Thyroid gland (tissue), 4 donors: ENCODE measurements around the gene MMP24. TPM values are rescaled to one million over a fixed set of nuclear protein-coding genes. Genes with fewer than 3 reads are reported as not detected.
"Not testable (repeated sequence)": the region's sequence is repeated elsewhere in the genome, so short reads cannot be mapped to it uniquely, and the experiment has no call there.

Source experiments
- DNase-seq, 2 donors: peaks; one replicate each; pipeline ENCODE4 v3.0.0-alpha.2; 2019
- H3K27ac ChIP-seq, 3 donors: fragments of 200-600 bp; sonication (generic); 1 replicate in 2 of 3; 2 replicates in 1 of 3; pipeline ENCODE4 v1.5.1; 2016 to 2019; ENCODE audit warnings: mild to moderate bottlenecking in 1 of 3, moderate library complexity in 1 of 3
- H3K27me3 ChIP-seq: fragments of 200-600 bp; sonication (generic); one replicate; pipeline ENCODE4 v1.5.1; 2019
- H3K36me3 ChIP-seq, 2 donors: fragments of 200-600 bp; sonication (generic); one replicate each; pipeline ENCODE4 v1.5.1; 2016 to 2019
- H3K4me1 ChIP-seq, 2 donors: fragments of 200-600 bp; sonication (generic); one replicate each; pipeline ENCODE4 v1.5.1; 2017 to 2019
- H3K4me3 ChIP-seq, 3 donors: fragments of 200-600 bp; sonication (generic); replicated peaks in 1 of 3; 1 replicate in 2 of 3; 2 replicates in 1 of 3; pipeline ENCODE4 v1.5.1; 2016; ENCODE audit warnings: mild to moderate bottlenecking in 1 of 3
- H3K9me3 ChIP-seq: fragments of 200-600 bp; sonication (generic); one replicate; pipeline ENCODE4 v1.5.1; 2017
- POLR2A ChIP-seq, 2 donors: fragments of 450-650 bp; IDR thresholded peaks; one replicate each; pipeline ENCODE4 v1.6.1; 2017; ENCODE audit warnings: antibody characterized with exemption in 2 of 2, mild to moderate bottlenecking in 2 of 2, moderate library complexity in 1 of 2
- WGBS, 2 donors: methylation state at CpG; one replicate each; pipeline ENCODE4 v1.1.5; 2017; 5-methylcytosine and 5-hydroxymethylcytosine counted together
- intact Hi-C: fragments of 100-400 bp; cut with DNase I; formaldehyde crosslinking; loops from one replicate; pipeline ENCODE4 v1.15.1; 2023
- total RNA-seq, 4 donors: library from RNA; depleted of rRNA; stranded (reverse); fragments of >200 nt; gene quantifications; one replicate each; pipeline ENCODE4 v1.2.3, GENCODE V29; 2016
- TF ChIP-seq, protein P1 (sequence below), 6 experiments: fragments of 200-600 bp in 3 of 6; fragments of 450-650 bp in 3 of 6; sonication (generic) in 3 of 6; IDR thresholded peaks; one replicate each; pipeline ENCODE4 v1.5.1; 2016 to 2019; ENCODE audit warnings: antibody characterized with exemption in 6 of 6, mild to moderate bottlenecking in 2 of 6, inconsistent platforms in 1 of 6, moderate library complexity in 1 of 6

Gene MMP24
- total RNA-seq, 4 donors from 2014 or later = 0.67 to 1.6 (median 0.92) TPM

DNA sequence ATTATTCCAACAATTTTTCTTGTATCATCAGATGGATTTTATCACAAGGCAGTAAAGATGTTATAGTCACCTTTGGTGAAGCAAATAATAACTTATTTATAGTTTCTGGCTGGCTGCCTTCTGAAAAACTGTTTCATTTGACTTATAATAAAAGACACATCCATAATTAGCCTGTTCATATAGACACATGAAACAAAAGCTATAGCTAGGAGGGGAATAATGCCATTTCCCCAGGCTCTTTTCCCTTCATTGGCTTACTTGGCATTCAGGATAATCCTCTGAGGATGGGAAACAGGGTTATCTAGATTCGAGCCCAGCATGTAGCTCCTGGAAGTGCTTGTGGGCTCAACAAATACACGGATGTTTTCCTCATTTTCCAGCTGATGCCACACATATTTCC is 17.5 kb downstream of the MMP24 start:
- Histone ChIP-seq H3K36me3 (no peaks in the 10 kb centered on the region), H3K4me1 (no peaks in the 10 kb centered on the region), H3K9me3 (no peaks in the 10 kb centered on the region), H3K27ac (no peak overlapping the region), H3K4me3 (no peak overlapping the region), H3K27me3 (no peaks in the 10 kb centered on the region)
- intact Hi-C loops = no loop called here
- WGBS, 2 donors = 65 to 71% methylated on average over 2 of the region's 2 CpGs
- DNase-seq = no peak
- TF ChIP-seq, protein P1, sequence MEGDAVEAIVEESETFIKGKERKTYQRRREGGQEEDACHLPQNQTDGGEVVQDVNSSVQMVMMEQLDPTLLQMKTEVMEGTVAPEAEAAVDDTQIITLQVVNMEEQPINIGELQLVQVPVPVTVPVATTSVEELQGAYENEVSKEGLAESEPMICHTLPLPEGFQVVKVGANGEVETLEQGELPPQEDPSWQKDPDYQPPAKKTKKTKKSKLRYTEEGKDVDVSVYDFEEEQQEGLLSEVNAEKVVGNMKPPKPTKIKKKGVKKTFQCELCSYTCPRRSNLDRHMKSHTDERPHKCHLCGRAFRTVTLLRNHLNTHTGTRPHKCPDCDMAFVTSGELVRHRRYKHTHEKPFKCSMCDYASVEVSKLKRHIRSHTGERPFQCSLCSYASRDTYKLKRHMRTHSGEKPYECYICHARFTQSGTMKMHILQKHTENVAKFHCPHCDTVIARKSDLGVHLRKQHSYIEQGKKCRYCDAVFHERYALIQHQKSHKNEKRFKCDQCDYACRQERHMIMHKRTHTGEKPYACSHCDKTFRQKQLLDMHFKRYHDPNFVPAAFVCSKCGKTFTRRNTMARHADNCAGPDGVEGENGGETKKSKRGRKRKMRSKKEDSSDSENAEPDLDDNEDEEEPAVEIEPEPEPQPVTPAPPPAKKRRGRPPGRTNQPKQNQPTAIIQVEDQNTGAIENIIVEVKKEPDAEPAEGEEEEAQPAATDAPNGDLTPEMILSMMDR (IDR thresholded peaks at IDR 0.05) = no peak
- no peak for TF ChIP-seq POLR2A (IDR thresholded peaks at IDR 0.05)

DNA sequence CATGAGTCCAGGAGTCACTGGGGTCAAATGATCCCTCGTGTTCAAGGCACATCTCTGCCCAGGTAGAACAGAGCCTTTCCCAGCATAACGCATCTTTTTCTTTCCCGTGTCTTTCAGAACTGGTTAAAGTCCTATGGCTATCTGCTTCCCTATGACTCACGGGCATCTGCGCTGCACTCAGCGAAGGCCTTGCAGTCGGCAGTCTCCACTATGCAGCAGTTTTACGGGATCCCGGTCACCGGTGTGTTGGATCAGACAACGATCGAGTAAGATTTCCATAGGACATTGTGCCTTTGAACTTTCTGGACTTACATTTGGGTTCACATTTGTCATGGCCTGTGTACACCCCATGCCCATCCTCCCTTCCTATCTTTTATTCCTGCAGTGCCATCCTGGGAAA is 20.2 kb downstream of the MMP24 start:
- H3K4me1 ChIP-seq = peaks cover 3 to 4% of the 10 kb centered on the region in 2 donors
- H3K9me3 ChIP-seq = no peaks in the 10 kb centered on the region
- intact Hi-C loops = no loop called here
- DNase-seq = no peak
- WGBS, 2 donors = 90 to 94% methylated on average over 12 of the region's 12 CpGs
- H3K27ac ChIP-seq = no peak overlapping the region
- H3K4me3 ChIP-seq = no peak overlapping the region
- no peaks in the 10 kb centered on the region for H3K27me3 ChIP-seq
- no peaks in the 10 kb centered on the region for H3K36me3 ChIP-seq
- TF ChIP-seq POLR2A (IDR thresholded peaks at IDR 0.05) = no peak
- TF ChIP-seq, protein P1 (IDR thresholded peaks at IDR 0.05) = no peak

DNA sequence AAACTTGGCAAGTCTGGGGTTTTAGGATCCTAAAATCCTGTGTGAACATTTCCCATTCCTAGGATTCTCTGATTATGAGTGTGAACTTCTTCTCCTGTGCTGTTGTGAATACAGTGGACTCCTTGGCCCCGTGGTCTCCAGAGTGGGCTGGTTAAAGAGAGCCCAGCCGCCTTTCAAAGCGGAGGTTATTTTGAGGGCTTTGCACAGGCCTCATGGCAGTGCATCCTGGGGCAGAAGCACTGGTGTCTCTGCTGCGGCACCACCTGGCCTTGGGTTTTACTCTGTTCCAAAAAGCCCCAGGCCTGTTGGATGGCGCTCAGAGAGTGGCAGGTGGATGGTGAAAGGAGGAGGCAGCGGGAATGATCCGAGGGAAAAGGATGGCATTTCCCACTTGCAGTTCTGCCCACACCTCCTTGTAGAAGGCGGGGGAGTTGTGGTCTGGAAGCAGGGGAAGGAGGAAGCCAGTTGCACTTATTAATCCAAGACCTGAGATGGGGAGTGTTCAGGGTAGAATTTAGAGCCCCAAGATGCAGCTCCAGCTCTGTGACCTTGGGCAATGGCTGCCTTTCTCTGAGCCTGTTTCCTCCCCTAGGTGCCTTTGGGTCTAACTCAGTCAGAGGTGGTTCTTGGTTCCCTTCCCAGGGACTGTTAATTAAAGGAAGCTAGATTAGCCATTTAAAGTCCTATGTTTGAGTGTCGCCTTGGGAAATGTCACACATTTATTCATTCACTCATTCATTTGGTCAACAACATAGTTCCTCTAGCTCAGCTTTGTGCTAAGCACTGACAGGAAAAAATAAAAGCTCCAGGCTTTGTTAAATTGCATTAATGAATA is 22.4 kb downstream of the MMP24 start:
- intact Hi-C loops = no loop called here
- no peak for TF ChIP-seq POLR2A (IDR thresholded peaks at IDR 0.05)
- TF ChIP-seq, protein P1 (IDR thresholded peaks at IDR 0.05) = no peak
- WGBS, 2 donors = 86% methylated on average over 9 of the region's 9 CpGs

DNA sequence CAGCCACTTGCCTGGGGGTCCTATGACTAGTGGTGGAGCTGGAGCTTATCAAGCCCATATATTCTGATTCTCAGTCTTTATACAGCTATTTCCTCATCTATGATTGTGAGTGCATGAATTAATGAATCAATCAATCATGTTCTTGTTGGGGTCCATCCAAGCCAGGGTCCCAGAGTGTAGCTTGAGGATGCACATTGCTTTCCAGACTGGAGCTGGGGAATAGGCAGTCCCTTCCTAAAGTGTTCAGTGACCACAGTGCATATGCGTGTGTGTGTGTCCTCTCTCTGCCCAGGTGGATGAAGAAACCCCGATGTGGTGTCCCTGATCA is 25.1 kb downstream of the MMP24 start:
- WGBS, 2 donors = 79 to 83% methylated on average over 2 of the region's 2 CpGs
- intact Hi-C loops = no loop called here
- H3K27me3 ChIP-seq = no peaks in the 10 kb centered on the region
- peak overlapping the region; percentile 45 to 68 (median 50) for H3K27ac ChIP-seq
- no peaks in the 10 kb centered on the region for H3K9me3 ChIP-seq
- no peaks in the 10 kb centered on the region for H3K36me3 ChIP-seq
- H3K4me1 ChIP-seq = peaks cover 10 to 13% of the 10 kb centered on the region in 2 donors
- DNase-seq = no peak
- no peak overlapping the region for H3K4me3 ChIP-seq
- TF ChIP-seq, protein P1 (IDR thresholded peaks at IDR 0.05) = no peak
- TF ChIP-seq POLR2A (IDR thresholded peaks at IDR 0.05) = no peak

More for the DNA sequence above, 22.4 kb downstream of the MMP24 start:
- H3K27ac ChIP-seq = no peak overlapping the region
- DNase-seq = no peak
- H3K9me3 ChIP-seq = no peaks in the 10 kb centered on the region
- peaks cover 10 to 13% of the 10 kb centered on the region in 2 donors for H3K4me1 ChIP-seq
- H3K4me3 ChIP-seq = no peak overlapping the region
- no peaks in the 10 kb centered on the region for H3K27me3 ChIP-seq
- no peaks in the 10 kb centered on the region for H3K36me3 ChIP-seq

DNA sequence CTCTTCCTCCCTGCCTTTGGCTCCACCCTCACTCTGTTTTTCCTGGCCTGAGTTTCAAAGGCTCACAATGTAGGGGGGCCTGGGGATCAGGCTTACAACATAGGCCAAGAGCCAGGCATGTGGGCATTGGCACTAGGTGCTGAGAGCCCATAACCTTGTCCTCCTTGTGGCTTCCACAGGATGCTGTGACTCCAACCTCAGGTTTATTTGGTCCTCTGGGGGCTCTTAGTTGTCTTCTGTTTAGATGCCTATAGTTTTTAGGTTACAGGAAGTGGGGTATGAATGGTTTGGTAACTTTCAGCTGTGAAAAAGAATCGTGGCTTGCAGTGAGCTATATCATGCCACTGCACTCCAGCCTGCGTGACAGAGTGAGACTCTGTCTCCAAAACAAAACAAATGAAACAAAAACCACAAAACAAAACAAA is 25.6 kb downstream of the MMP24 start:
- TF ChIP-seq POLR2A (IDR thresholded peaks at IDR 0.05) = no peak
- TF ChIP-seq, protein P1 (IDR thresholded peaks at IDR 0.05) = no peak
- H3K27me3 ChIP-seq = no peaks in the 10 kb centered on the region
- H3K4me3 ChIP-seq = no peak overlapping the region
- H3K4me1 ChIP-seq = peaks cover 10 to 13% of the 10 kb centered on the region in 2 donors
- peak overlapping the region; percentile 45 to 68 (median 50) for H3K27ac ChIP-seq
- intact Hi-C loops = no loop called here
- peak in 1 of 2 donors; percentile 39 for DNase-seq
- 13 to 16% methylated on average over 2 of the region's 2 CpGs for WGBS, 2 donors
- H3K36me3 ChIP-seq = no peaks in the 10 kb centered on the region
- no peaks in the 10 kb centered on the region for H3K9me3 ChIP-seq

DNA sequence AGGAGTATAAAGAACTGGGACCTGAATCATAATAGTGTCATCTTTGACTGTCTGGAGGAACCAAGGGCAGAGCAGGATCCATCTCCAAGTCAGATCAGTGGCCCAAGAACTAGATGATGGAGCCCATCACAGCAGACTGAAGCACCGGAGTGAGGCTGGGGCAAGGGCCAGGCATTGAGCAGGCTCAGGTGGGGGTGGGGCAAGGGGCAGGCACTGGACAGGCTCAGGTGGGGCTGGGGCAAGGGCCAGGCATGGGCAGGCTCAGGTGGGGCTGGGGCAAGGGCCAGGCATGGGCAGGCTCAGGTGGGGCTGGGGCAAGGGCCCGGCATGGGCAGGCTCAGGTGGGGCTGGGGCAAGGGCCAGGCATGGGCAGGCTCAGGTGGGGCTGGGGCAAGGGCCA is 26.1 kb downstream of the MMP24 start:
- H3K4me3 ChIP-seq, H3K27me3 ChIP-seq, intact Hi-C loops, H3K9me3 ChIP-seq, H3K36me3 ChIP-seq, DNase-seq: not testable (repeated sequence)
- Histone ChIP-seq H3K4me1 (peaks cover 12 to 16% of the 10 kb centered on the region in 2 donors), H3K27ac (peak overlapping the region in 2 of 3 donors; percentile 49 to 68)
- whole genome bisulfite sequencing, 2 donors = 100% methylated on average over 1 of the region's 2 CpGs; no CpG with 5 or more reads in 1 of the 2 donors
